SU-DHL-6 (cell line): Measurements from ENCODE around the gene LARP6.

Experiments used
- H2AFZ ChIP-seq: fragments of 200-600 bp; sonication (generic); 2 replicates; pipeline ENCODE4 v1.6.1; 2014; ENCODE audit warnings: low read depth, mild to moderate bottlenecking, moderate library complexity, mixed read lengths, antibody characterized with exemption, low read length; ENCODE audit not compliant: severe bottlenecking
- H3F3A ChIP-seq: fragments of 200-600 bp; shearing (Covaris generic); 2 replicates; pipeline ENCODE4 v1.6.0; 2016; ENCODE audit warnings: antibody characterized with exemption, mild to moderate bottlenecking; ENCODE audit not compliant: insufficient read depth
- H3K27ac ChIP-seq: fragments of 200-600 bp; sonication (generic); 2 replicates; pipeline ENCODE4 v1.5.1; 2016; ENCODE audit warnings: low read depth, mild to moderate bottlenecking, low read length, moderate library complexity, mixed read lengths
- H3K27me3 ChIP-seq: fragments of 200-600 bp; sonication (generic), shearing (Covaris generic); 2 replicates; pipeline ENCODE4 v1.6.0; 2014; ENCODE audit warnings: mild to moderate bottlenecking, low read length
- H3K36me3 ChIP-seq: fragments of 200-600 bp; sonication (generic); 2 replicates; pipeline ENCODE4 v1.6.1; 2014; ENCODE audit warnings: mild to moderate bottlenecking, low read length, mixed read lengths
- H3K4me2 ChIP-seq: fragments of 300-600, 200-600 bp; shearing (Covaris generic), sonication (generic); 2 replicates; pipeline ENCODE4 v1.6.0; 2014; ENCODE audit warnings: low read length, low read depth, mild to moderate bottlenecking; ENCODE audit not compliant: poor library complexity, severe bottlenecking
- H3K4me3 ChIP-seq: fragments of 200-600 bp; sonication (generic); 2 replicates; pipeline ENCODE4 v1.5.1; 2014; ENCODE audit warnings: antibody characterized with exemption, low read length, mild to moderate bottlenecking, mixed read lengths; ENCODE audit not compliant: insufficient read depth, poor library complexity, severe bottlenecking
- H3K79me2 ChIP-seq: fragments of 200-600 bp; sonication (generic); 2 replicates; pipeline ENCODE4 v1.6.1; 2014; ENCODE audit warnings: mild to moderate bottlenecking, low read length, moderate library complexity; ENCODE audit not compliant: insufficient read depth
- H3K9ac ChIP-seq: fragments of 200-600 bp; sonication (generic); 2 replicates; pipeline ENCODE4 v1.7.0; 2014; ENCODE audit warnings: mild to moderate bottlenecking, low read length
- H3K9me2 ChIP-seq: fragments of 200-600 bp; sonication (generic); replicated peaks from 2 replicates; pipeline ENCODE4 v1.6.1; 2014; ENCODE audit warnings: low read length; ENCODE audit not compliant: insufficient read depth
- H3K9me3 ChIP-seq: fragments of 200-600 bp; sonication (generic); 2 replicates; pipeline ENCODE4 v1.6.1; 2014; ENCODE audit warnings: low read length, mixed read lengths; ENCODE audit not compliant: insufficient read depth
- H4K20me1 ChIP-seq: fragments of 200-600 bp; sonication (generic); 2 replicates; pipeline ENCODE4 v1.6.1; 2014; ENCODE audit warnings: low read depth, mild to moderate bottlenecking, antibody characterized with exemption, low read length, moderate library complexity, mixed read lengths
- EZH2phosphoT487 ChIP-seq: fragments of 200-600 bp; sonication (generic), shearing (Covaris generic); conservative IDR thresholded peaks from 2 replicates; pipeline ENCODE4 v1.6.1; 2018; ENCODE audit warnings: mild to moderate bottlenecking, antibody characterized with exemption, low read length, moderate library complexity, mixed read lengths
- TF ChIP-seq, protein P1 (sequence below): fragments of 200-600 bp; sonication (generic); IDR thresholded peaks from one replicate; pipeline ENCODE4 v1.5.1; 2017; ENCODE audit warnings: antibody characterized with exemption, mild to moderate bottlenecking, low read length, moderate library complexity; ENCODE audit not compliant: insufficient read depth, poor library complexity, severe bottlenecking

Gene LARP6

DNA sequence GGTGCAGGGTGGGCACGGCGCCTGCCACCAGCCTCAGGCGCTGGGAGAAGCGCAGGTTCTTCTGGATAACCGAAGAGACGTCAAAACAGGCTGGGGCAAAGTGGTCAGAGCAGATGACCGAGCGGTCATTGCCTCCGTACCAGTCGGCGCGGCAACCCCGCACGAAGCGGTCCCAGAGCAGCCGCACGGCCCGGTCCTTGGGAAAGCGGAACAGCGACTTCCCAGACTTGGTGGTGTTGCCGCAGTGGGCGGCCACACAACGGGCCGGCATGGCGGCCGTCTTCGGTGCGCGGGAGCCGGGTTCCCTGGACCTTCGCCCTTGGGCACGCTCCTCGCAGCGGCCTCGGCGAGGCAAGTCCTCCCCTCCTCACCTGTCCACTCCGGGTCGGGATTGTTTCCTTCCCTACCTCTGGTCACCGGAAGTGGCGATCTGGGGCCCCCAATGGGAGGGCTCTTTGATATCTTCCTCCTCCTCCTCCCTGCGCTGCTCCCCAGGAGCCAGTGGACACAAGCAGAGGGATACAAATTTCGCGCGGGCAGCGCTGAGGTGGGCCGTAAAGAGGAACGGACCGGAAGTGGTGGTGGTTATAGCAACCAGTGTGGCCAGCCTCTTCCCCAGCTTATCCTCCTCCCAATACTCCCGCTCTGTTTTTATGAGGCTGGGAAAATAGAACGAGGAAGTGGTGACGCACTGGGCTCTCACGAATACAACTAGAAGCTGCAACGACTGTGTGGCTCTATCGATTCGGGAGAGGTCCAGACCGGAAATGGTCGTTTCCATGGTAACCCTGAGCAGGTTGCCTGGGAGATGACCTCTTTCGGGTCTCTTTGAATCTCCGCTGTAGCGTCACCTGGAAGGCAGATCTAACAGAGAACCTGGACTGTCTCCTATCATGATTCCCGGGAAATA, 38.3 kb upstream of the LARP6 start, which contains the start of the genes LRRC49 and THAP10:
Gene LRRC49 (plus strand): TSS at position 825 of the 910 bp plus-strand sequence. CDS start 69 bp downstream, at position 894.
Gene THAP10 (minus strand): TSS at position 432 of the 910 bp plus-strand sequence. CDS start 161 bp downstream, at position 271.
- TF ChIP-seq, protein P1, sequence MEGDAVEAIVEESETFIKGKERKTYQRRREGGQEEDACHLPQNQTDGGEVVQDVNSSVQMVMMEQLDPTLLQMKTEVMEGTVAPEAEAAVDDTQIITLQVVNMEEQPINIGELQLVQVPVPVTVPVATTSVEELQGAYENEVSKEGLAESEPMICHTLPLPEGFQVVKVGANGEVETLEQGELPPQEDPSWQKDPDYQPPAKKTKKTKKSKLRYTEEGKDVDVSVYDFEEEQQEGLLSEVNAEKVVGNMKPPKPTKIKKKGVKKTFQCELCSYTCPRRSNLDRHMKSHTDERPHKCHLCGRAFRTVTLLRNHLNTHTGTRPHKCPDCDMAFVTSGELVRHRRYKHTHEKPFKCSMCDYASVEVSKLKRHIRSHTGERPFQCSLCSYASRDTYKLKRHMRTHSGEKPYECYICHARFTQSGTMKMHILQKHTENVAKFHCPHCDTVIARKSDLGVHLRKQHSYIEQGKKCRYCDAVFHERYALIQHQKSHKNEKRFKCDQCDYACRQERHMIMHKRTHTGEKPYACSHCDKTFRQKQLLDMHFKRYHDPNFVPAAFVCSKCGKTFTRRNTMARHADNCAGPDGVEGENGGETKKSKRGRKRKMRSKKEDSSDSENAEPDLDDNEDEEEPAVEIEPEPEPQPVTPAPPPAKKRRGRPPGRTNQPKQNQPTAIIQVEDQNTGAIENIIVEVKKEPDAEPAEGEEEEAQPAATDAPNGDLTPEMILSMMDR = no peak
- TF ChIP-seq EZH2phosphoT487 = no peak
- H3F3A ChIP-seq = no peaks in the 10 kb centered on the region
- no peaks in the 10 kb centered on the region for H3K9me2 ChIP-seq
- no peak within 1 kb of the TSS for H2AFZ ChIP-seq
- no peaks in the 10 kb centered on the region for H3K36me3 ChIP-seq
- H3K4me2 ChIP-seq = no peak within 1 kb of the TSS
- no peak within 1 kb of the TSS for H3K4me3 ChIP-seq
- no peak within 1 kb of the TSS for H3K27ac ChIP-seq
- H3K79me2 ChIP-seq = no peaks in the 10 kb centered on the region
- no peak within 1 kb of the TSS for H3K9ac ChIP-seq
- no peaks in the 10 kb centered on the region for H4K20me1 ChIP-seq
- no peaks in the 10 kb centered on the region for H3K9me3 ChIP-seq
- H3K27me3 ChIP-seq = no peaks in the 10 kb centered on the region

DNA sequence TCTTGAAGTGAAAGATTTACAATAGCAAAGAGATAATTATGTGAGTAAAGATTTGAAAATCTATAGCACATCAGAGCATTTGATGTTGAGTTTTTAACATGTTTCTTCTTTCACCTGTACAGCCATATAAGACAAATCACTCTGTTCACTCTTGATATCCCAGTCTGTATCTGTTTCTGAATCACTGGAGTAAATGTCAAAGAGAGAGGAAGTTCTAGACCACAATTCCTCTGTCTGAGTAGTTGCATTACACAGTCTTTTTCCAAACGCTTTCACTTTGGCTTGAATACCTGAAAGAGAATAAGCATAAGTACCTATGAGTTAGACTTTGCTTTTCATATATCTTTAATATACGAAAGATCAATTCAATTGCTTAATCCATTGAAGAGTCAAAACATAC, 28.4 kb upstream of the LARP6 start:
- Histone ChIP-seq H4K20me1 (no peaks in the 10 kb centered on the region), H3K4me3 (no peak overlapping the region), H3K27me3 (0 out of 2 replicates have a peak, but pooled peaks cover 2% of the 10 kb centered on the region), H3F3A (no peaks in the 10 kb centered on the region), H3K36me3 (no peaks in the 10 kb centered on the region), H3K9ac (no peak overlapping the region), H3K79me2 (no peaks in the 10 kb centered on the region), H2AFZ (no peak overlapping the region), H3K27ac (no peak overlapping the region), H3K9me2 (no peaks in the 10 kb centered on the region), H3K9me3 (no peaks in the 10 kb centered on the region), H3K4me2 (no peak overlapping the region)
- TF ChIP-seq, protein P1 = no peak
- TF ChIP-seq EZH2phosphoT487 = no peak

DNA sequence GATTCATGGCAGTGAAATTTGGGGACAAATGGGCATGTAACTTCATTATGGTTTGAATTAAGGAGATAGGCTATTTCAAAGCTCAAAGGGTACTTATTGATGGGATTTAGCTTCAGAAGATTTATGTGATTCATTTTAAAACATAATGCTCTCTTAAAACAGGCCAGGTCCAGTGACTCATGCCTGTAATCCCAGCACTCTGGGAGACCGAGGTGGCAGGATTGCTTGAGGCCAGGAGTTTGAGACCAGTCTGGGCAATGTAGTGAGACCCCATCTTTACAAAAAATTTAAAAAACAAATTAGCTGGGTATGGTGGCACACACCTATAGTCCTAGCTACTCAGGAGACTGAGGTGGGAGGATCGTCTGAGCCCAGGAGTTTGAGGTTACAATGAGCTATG, 26.8 kb upstream of the LARP6 start:
- Histone ChIP-seq H3K9me2 (no peaks in the 10 kb centered on the region), H3F3A (no peaks in the 10 kb centered on the region), H3K4me3 (no peak overlapping the region), H4K20me1 (no peaks in the 10 kb centered on the region), H3K27ac (no peak overlapping the region), H2AFZ (no peak overlapping the region), H3K9me3 (no peaks in the 10 kb centered on the region), H3K4me2 (no peak overlapping the region), H3K36me3 (no peaks in the 10 kb centered on the region), H3K9ac (no peak overlapping the region), H3K27me3 (0 out of 2 replicates have a peak, but pooled peaks cover 2% of the 10 kb centered on the region), H3K79me2 (no peaks in the 10 kb centered on the region)
- TF ChIP-seq, protein P1 = no peak
- TF ChIP-seq EZH2phosphoT487 = no peak
